ENCODE data around the gene SMARCAD1. TPM values are rescaled to one million over a fixed set of nuclear protein-coding genes. Genes with fewer than 3 reads are reported as not detected.

The SMARCAD1 gene
- total and polyA plus RNA-seq, 3 experiments from 2014 or later = 11.3 to 37.2 (median 37.2) TPM

DNA sequence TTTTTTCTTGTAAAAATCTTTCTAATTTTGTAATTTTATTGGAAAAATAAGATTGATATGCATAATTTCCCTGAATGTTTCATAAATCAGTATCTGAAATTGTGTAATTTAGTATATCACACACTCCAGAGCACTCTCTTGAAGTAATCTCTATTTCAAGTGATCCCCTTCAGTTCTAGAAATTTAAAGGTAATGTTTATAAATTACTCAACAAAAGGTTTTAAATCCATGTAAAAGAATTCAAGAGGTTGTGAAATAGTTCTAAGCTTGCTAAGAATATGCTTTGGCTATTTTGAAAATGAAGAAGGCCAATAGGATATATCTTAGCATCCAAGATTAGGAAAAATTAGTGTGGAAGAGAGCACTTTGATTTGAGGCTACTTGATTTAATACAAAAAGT, 28.2 kb downstream of the SMARCAD1 start:
- no peaks in the 10 kb centered on the region for H3K9me3 Mint-ChIP-seq
- Histone ChIP-seq H3K4me1 (ENCODE audit: insufficient read depth, low read length) (no peaks in the 10 kb centered on the region), H3K27ac (ENCODE audit: low read depth, low read length) (no peak overlapping the region), H3K9me3 (ENCODE audit: low read length) (no peaks in the 10 kb centered on the region), H3K4me3 (ENCODE audit: low read length) (no peak overlapping the region), H3K36me3 (ENCODE audit: insufficient read depth, low read length) (peaks cover 24% of the 10 kb centered on the region), H3K27me3 (ENCODE audit: insufficient read depth, low read length, poor library complexity, severe bottlenecking) (no peaks in the 10 kb centered on the region)
- ChIA-PET POLR2A (no interaction called here), CTCF (no interaction called here)
- no peak for DNase-seq
- H3K36me3 Mint-ChIP-seq = peaks cover 0 to 75% (median 17%) of the 10 kb centered on the region in 3 donors
- H3K27me3 Mint-ChIP-seq = no peaks in the 10 kb centered on the region
- H3K27ac Mint-ChIP-seq = no peak overlapping the region
- no peak overlapping the region for H3K4me3 Mint-ChIP-seq
- peaks cover 4% of the 10 kb centered on the region in 3 donors for H3K4me1 Mint-ChIP-seq

GRCh38 chr4:94237271-94237670, 29.6 kb downstream of the SMARCAD1 start:
- ChIA-PET POLR2A (no interaction called here), CTCF (no interaction called here)
- Mint-ChIP-seq H3K4me1 (no peaks in the 10 kb centered on the region), H3K27ac (no peak overlapping the region), H3K4me3 (no peak overlapping the region), H3K36me3 (peaks cover 6 to 79% (median 21%) of the 10 kb centered on the region in 3 donors), H3K27me3 (no peaks in the 10 kb centered on the region), H3K9me3 (no peaks in the 10 kb centered on the region)
- H3K27ac ChIP-seq (ENCODE audit: low read depth, low read length) = no peak overlapping the region
- no peak overlapping the region for H3K4me3 ChIP-seq (ENCODE audit: low read length)
- H3K27me3 ChIP-seq (ENCODE audit: insufficient read depth, low read length, poor library complexity, severe bottlenecking) = no peaks in the 10 kb centered on the region
- no peaks in the 10 kb centered on the region for H3K4me1 ChIP-seq (ENCODE audit: insufficient read depth, low read length)
- H3K9me3 ChIP-seq (ENCODE audit: low read length) = no peaks in the 10 kb centered on the region
- DNase-seq = no peak
- H3K36me3 ChIP-seq (ENCODE audit: insufficient read depth, low read length) = peaks cover 34% of the 10 kb centered on the region

DNA sequence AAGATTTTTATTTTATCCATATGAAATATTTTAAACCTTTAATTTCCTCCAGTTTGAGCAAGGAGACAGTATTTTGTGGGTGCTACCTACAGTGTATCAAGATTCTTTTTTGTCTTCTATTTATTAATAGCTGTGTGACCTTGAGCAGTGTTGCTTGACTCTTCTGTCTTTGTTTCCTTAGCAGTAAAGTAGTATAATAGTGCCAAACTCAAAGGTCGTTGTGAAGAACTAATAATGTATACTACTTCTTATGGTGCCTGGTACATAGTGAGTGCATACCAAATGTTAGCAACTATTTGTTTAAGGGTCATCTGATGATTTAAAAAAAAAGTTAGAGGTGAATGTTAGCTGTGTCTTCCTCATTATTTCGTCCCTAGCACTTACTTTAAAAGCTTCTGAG, 30.5 kb downstream of the SMARCAD1 start:
- Histone ChIP-seq H3K4me1 (ENCODE audit: insufficient read depth, low read length) (no peaks in the 10 kb centered on the region), H3K27ac (ENCODE audit: low read depth, low read length) (no peak overlapping the region), H3K4me3 (ENCODE audit: low read length) (no peak overlapping the region), H3K9me3 (ENCODE audit: low read length) (no peaks in the 10 kb centered on the region), H3K27me3 (ENCODE audit: insufficient read depth, low read length, poor library complexity, severe bottlenecking) (no peaks in the 10 kb centered on the region), H3K36me3 (ENCODE audit: insufficient read depth, low read length) (peaks cover 34% of the 10 kb centered on the region)
- peaks cover 6 to 78% (median 21%) of the 10 kb centered on the region in 3 donors for H3K36me3 Mint-ChIP-seq
- H3K9me3 Mint-ChIP-seq = no peaks in the 10 kb centered on the region
- no peak for DNase-seq
- no peak overlapping the region for H3K27ac Mint-ChIP-seq
- ChIA-PET POLR2A (no interaction called here), CTCF (no interaction called here)
- H3K27me3 Mint-ChIP-seq = no peaks in the 10 kb centered on the region
- no peak overlapping the region for H3K4me3 Mint-ChIP-seq
- H3K4me1 Mint-ChIP-seq = no peaks in the 10 kb centered on the region

GRCh38 chr4:94240384-94240783, 32.7 kb downstream of the SMARCAD1 start:
- Histone ChIP-seq H3K9me3 (ENCODE audit: low read length) (no peaks in the 10 kb centered on the region), H3K27ac (ENCODE audit: low read depth, low read length) (no peak overlapping the region), H3K4me1 (ENCODE audit: insufficient read depth, low read length) (no peaks in the 10 kb centered on the region), H3K4me3 (ENCODE audit: low read length) (no peak overlapping the region), H3K36me3 (ENCODE audit: insufficient read depth, low read length) (peaks cover 26% of the 10 kb centered on the region), H3K27me3 (ENCODE audit: insufficient read depth, low read length, poor library complexity, severe bottlenecking) (no peaks in the 10 kb centered on the region)
- H3K4me1 Mint-ChIP-seq = peaks cover 0 to 4% (median 0%) of the 10 kb centered on the region in 3 donors
- ChIA-PET POLR2A (no interaction called here), CTCF (no interaction called here)
- no peak overlapping the region for H3K4me3 Mint-ChIP-seq
- no peak for DNase-seq
- H3K36me3 Mint-ChIP-seq = peaks cover 6 to 80% (median 32%) of the 10 kb centered on the region in 3 donors
- no peaks in the 10 kb centered on the region for H3K27me3 Mint-ChIP-seq
- no peaks in the 10 kb centered on the region for H3K9me3 Mint-ChIP-seq
- peak overlapping the region in 2 of 8 donors; percentile 14 to 19 for H3K27ac Mint-ChIP-seq

DNA sequence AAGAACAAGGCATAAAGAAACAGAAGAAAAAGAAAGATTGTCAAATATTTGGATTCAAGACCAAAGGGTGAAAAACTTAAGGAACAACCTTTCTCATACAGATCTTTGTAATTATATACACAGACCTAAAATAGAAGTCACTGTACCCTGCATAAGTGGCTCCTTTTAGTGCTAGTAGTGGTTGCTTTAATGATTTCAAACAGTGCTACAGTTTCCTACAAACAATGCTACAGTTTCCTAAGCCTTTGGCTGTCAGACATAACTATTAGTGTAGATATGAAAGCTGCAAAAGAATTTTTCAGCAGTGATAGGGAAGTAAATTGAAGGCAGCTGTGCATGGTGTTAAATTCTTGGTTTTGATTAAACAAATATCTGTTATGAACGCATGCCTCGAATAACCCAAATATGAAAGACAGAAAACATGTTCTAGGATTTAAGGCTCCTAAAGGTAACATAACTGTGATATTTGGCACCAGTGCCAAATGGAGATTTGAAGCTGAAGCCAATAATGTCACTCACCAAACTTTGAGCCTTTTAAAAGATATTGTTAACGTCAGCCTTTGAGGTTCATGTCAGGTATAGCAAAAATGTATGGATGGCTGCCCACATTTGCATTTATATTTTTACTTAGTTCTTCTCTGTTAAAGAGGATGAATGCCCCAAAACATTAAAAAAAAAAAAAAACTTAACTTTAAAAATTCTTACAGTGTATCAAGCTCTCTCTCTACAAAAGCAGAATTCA, 36.6 kb downstream of the SMARCAD1 start:
- DNase-seq = no peak
- H3K27ac Mint-ChIP-seq = peak overlapping the region in 1 of 8 donors; percentile 36
- CTCF ChIA-PET = no interaction called here

DNA sequence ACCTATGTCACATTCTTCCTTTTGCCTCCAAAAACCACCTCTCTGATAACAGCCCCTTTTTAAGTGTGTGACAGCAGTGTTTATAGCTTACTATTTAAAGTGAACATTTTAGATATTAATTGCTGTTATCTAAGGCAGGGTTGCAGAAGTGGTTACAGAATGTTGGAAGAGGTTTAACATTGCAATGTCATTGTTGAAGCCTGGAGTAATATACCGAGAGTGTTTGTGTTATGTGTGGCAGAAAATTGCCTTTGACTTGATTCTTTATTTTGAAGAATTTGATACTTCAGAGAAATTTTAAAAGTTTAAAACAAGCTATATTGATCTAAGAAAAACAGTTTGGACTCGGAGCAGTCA, 37.1 kb downstream of the SMARCAD1 start:
- Mint-ChIP-seq H3K27ac (peak overlapping the region in 2 of 8 donors; percentile 36 to 58), H3K4me1 (peaks cover 0 to 4% (median 0%) of the 10 kb centered on the region in 3 donors), H3K27me3 (no peaks in the 10 kb centered on the region), H3K36me3 (peaks cover 6 to 81% (median 30%) of the 10 kb centered on the region in 3 donors), H3K9me3 (no peaks in the 10 kb centered on the region), H3K4me3 (no peak overlapping the region)
- no peak overlapping the region for H3K4me3 ChIP-seq (ENCODE audit: low read length)
- no peak for DNase-seq
- H3K36me3 ChIP-seq (ENCODE audit: insufficient read depth, low read length) = peaks cover 10% of the 10 kb centered on the region
- ChIA-PET CTCF (no interaction called here), POLR2A (no interaction called here)
- H3K9me3 ChIP-seq (ENCODE audit: low read length) = no peaks in the 10 kb centered on the region
- no peaks in the 10 kb centered on the region for H3K27me3 ChIP-seq (ENCODE audit: insufficient read depth, low read length, poor library complexity, severe bottlenecking)
- no peak overlapping the region for H3K27ac ChIP-seq (ENCODE audit: low read depth, low read length)
- no peaks in the 10 kb centered on the region for H3K4me1 ChIP-seq (ENCODE audit: insufficient read depth, low read length)

More for the DNA sequence above, 36.6 kb downstream of the SMARCAD1 start:
- Histone ChIP-seq H3K36me3 (ENCODE audit: insufficient read depth, low read length) (peaks cover 14% of the 10 kb centered on the region), H3K9me3 (ENCODE audit: low read length) (no peaks in the 10 kb centered on the region), H3K27ac (ENCODE audit: low read depth, low read length) (no peak overlapping the region), H3K4me1 (ENCODE audit: insufficient read depth, low read length) (no peaks in the 10 kb centered on the region), H3K27me3 (ENCODE audit: insufficient read depth, low read length, poor library complexity, severe bottlenecking) (no peaks in the 10 kb centered on the region), H3K4me3 (ENCODE audit: low read length) (no peak overlapping the region)
- Mint-ChIP-seq H3K36me3 (peaks cover 6 to 77% (median 29%) of the 10 kb centered on the region in 3 donors), H3K4me1 (peaks cover 0 to 4% (median 0%) of the 10 kb centered on the region in 3 donors), H3K4me3 (no peak overlapping the region), H3K27me3 (no peaks in the 10 kb centered on the region), H3K9me3 (no peaks in the 10 kb centered on the region)
- POLR2A ChIA-PET = no interaction called here

DNA sequence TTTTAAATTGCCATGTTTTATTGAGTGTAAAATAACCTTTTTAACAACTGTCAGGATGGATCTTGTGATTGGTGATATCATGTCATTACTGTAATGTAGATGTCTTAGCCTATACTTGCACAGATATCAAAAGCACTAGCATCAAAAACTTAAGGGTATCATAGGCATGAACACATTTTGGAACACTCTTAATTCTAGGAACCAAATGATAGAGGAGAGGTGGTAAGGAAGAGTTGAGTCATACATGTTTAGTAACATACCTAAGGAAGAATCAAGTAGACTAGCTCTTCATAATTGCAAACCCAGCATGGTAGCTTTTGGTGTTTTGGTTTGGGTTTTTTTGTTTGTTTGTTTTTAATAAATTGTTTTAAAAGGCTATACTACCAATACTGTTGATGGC, 43.4 kb downstream of the SMARCAD1 start:
- no peaks in the 10 kb centered on the region for H3K27me3 ChIP-seq (ENCODE audit: insufficient read depth, low read length, poor library complexity, severe bottlenecking)
- Mint-ChIP-seq H3K36me3 (peaks cover 0 to 68% (median 17%) of the 10 kb centered on the region in 3 donors), H3K9me3 (no peaks in the 10 kb centered on the region), H3K27ac (peak overlapping the region in 1 of 8 donors; percentile 2), H3K4me1 (peaks cover 0 to 5% (median 0%) of the 10 kb centered on the region in 3 donors), H3K27me3 (no peaks in the 10 kb centered on the region), H3K4me3 (no peak overlapping the region)
- POLR2A ChIA-PET = no interaction called here
- no peaks in the 10 kb centered on the region for H3K9me3 ChIP-seq (ENCODE audit: low read length)
- CTCF ChIA-PET = no interaction called here
- no peak for DNase-seq
- no peaks in the 10 kb centered on the region for H3K4me1 ChIP-seq (ENCODE audit: insufficient read depth, low read length)
- H3K36me3 ChIP-seq (ENCODE audit: insufficient read depth, low read length) = no peaks in the 10 kb centered on the region
- no peak overlapping the region for H3K4me3 ChIP-seq (ENCODE audit: low read length)
- H3K27ac ChIP-seq (ENCODE audit: low read depth, low read length) = no peak overlapping the region

DNA sequence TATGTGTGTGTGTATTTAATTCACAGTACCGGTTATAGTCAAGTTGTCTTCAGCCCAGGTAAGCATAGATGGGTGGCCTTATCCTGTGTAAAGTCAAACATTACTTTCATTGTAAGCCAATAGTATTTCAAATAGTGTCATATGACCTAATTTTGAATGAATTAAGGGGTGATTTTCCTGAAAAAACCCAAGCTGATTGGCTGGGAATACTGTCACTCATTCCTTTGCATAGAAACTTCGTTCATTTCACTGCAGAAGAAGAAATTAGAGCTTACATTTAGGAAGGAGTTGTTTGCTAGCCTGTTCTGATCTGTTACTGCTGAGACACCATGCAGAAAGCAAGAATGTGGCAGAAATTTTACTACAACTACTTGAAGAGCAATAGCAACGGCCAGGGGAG, 45.4 kb downstream of the SMARCAD1 start:
- Mint-ChIP-seq H3K27me3 (no peaks in the 10 kb centered on the region), H3K27ac (no peak overlapping the region), H3K4me3 (no peak overlapping the region), H3K9me3 (no peaks in the 10 kb centered on the region), H3K36me3 (peaks cover 0 to 65% (median 17%) of the 10 kb centered on the region in 3 donors), H3K4me1 (peaks cover 0 to 5% (median 0%) of the 10 kb centered on the region in 3 donors)
- H3K27me3 ChIP-seq (ENCODE audit: insufficient read depth, low read length, poor library complexity, severe bottlenecking) = no peaks in the 10 kb centered on the region
- ChIA-PET POLR2A (no interaction called here), CTCF (no interaction called here)
- DNase-seq = no peak
- H3K36me3 ChIP-seq (ENCODE audit: insufficient read depth, low read length) = no peaks in the 10 kb centered on the region
- H3K4me3 ChIP-seq (ENCODE audit: low read length) = no peak overlapping the region
- no peaks in the 10 kb centered on the region for H3K4me1 ChIP-seq (ENCODE audit: insufficient read depth, low read length)
- no peak overlapping the region for H3K27ac ChIP-seq (ENCODE audit: low read depth, low read length)
- no peaks in the 10 kb centered on the region for H3K9me3 ChIP-seq (ENCODE audit: low read length)

Measured in CD8-positive, alpha-beta memory T cell (primary cell).